ENCODE results near the gene CCNA2. TPM values are rescaled to one million over a fixed set of nuclear protein-coding genes. Genes with fewer than 3 reads are reported as not detected.

Gene CCNA2
- total and polyA plus RNA-seq, 8 donors, result 0.19 to 1.5 (median 0.54) TPM

DNA sequence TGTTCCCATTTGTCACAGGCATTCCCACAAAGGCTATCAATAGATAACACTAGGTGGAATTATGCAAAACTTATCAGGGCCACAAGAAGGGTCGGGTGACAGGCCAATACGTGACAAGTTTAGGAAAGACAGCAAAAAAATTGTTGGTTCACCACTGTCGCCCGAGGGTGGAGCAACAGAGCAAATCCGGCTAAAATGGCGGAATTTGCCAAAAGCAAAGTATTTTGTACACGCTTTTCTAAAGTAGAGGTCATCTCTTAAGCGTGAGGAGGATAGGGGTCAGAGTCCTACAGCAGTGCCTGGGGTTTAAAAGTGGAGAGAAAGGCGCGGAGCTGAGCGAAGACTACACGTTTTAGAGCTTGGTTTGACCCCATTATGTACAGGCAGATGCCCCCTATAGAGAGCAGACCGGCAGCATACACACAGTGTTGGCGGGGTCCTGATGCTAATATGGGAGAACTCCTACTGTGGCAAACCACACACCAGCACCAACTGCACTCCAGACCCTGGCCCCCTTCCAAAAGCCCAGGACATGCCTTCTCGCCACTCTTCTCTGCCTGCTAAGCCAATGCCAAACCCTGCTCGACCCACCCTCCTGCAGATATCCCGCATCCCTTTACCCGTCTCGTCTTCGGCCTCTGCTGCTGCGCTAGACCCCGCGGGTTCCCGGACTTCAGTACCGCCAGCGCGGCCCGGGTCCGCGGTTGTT lies 733 bp downstream of the CCNA2 start:
- intact Hi-C loops (cut with DNase I), result no loop called here
- Histone ChIP-seq H3K36me3 (peaks cover 0 to under 1% (median 0%) of the 10 kb centered on the region in 3 donors), H3K27me3 (no peaks in the 10 kb centered on the region), H3K9me3 (no peaks in the 10 kb centered on the region), H3K4me1 (peaks cover 0 to 8% (median 0%) of the 10 kb centered on the region in 3 donors), H3K4me3 (peak overlapping the region; percentile 20 to 79 (median 60)), H3K27ac (no peak overlapping the region)
- ATAC-seq, result peak in 3 of 4 donors; percentile 5 to 9 (median 7)
- 2% methylated on average over 30 of the region's 30 CpGs for WGBS, 2 donors
- no peak for FAIRE-seq
- TF ChIP-seq CTCF (IDR thresholded peaks at IDR 0.05), result no peak
- peak in 5 of 6 donors; percentile 21 to 62 (median 33) for DNase-seq

DNA sequence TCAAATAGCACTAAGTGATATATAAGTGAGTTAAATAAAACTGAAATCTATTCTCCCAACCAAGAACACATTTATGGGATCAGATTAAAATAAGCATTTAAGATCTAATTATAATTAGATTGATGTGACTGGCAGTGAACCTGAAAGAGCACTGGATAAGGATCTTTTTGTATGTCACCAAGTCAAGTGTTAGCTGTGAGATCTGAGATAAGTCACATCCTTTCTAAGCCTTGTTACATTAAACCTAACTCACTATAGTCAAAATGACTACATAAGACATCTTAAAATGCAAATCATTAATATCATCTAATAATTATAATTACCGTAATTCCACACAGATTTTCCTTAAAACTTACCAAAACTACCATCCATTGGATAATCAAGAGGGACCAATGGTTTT lies 1.6 kb downstream of the CCNA2 start:
- TF ChIP-seq CTCF (IDR thresholded peaks at IDR 0.05), result no peak
- intact Hi-C loops (cut with DNase I), result no loop called here
- DNase-seq (no peak), FAIRE-seq (no peak), ATAC-seq (no peak)
- H3K27me3 ChIP-seq, result no peaks in the 10 kb centered on the region
- H3K27ac ChIP-seq, result no peak overlapping the region
- H3K4me1 ChIP-seq, result peaks cover 0 to 8% (median 0%) of the 10 kb centered on the region in 3 donors
- WGBS, 2 donors, result 75 to 83% methylated on average over 1 of the region's 1 CpG
- no peak overlapping the region for H3K4me3 ChIP-seq
- H3K36me3 ChIP-seq, result peaks cover 0 to under 1% (median 0%) of the 10 kb centered on the region in 3 donors
- no peaks in the 10 kb centered on the region for H3K9me3 ChIP-seq

- FAIRE-seq, result no peak
- no peak for DNase-seq
- Histone ChIP-seq H3K4me3 (no peak overlapping the region), H3K36me3 (peaks cover 0 to 21% (median 0%) of the 10 kb centered on the region in 3 donors), H3K27ac (no peak overlapping the region), H3K27me3 (no peaks in the 10 kb centered on the region), H3K9me3 (no peaks in the 10 kb centered on the region), H3K4me1 (peaks cover 0 to 6% (median 0%) of the 10 kb centered on the region in 3 donors)
- ATAC-seq, result no peak
- 87 to 95% methylated on average over 1 of the region's 1 CpG for WGBS, 2 donors
- no peak for TF ChIP-seq CTCF (IDR thresholded peaks at IDR 0.05)
- intact Hi-C loops (cut with DNase I), result no loop called here
Observed at GRCh38 chr4:121819216-121819965, 4.3 kb downstream of the CCNA2 start.

GRCh38 chr4:121818215-121818614 lies 5.5 kb downstream of the CCNA2 start:
- H3K4me3 ChIP-seq, result no peak overlapping the region
- intact Hi-C loops (cut with DNase I), result no loop called here
- 34 to 68% methylated on average over 1 of the region's 1 CpG for WGBS, 2 donors
- no peak for ATAC-seq
- H3K27me3 ChIP-seq, result no peaks in the 10 kb centered on the region
- no peak for FAIRE-seq
- H3K36me3 ChIP-seq, result peaks cover 0 to 32% (median 0%) of the 10 kb centered on the region in 3 donors
- TF ChIP-seq CTCF (IDR thresholded peaks at IDR 0.05), result no peak
- DNase-seq, result no peak
- H3K27ac ChIP-seq, result no peak overlapping the region
- no peaks in the 10 kb centered on the region for H3K9me3 ChIP-seq
- H3K4me1 ChIP-seq, result peaks cover 0 to 3% (median 0%) of the 10 kb centered on the region in 3 donors
